ENCODE data around the gene ANKRD10. TPM values are rescaled to one million over a fixed set of nuclear protein-coding genes. Genes with fewer than 3 reads are reported as not detected.

ANKRD10 gene
- total RNA-seq, 2 experiments from 2014 or later: 75.5 to 83.8 TPM

- Mint-ChIP-seq H3K9me3 (peaks cover 19% of the 10 kb centered on the region), H3K36me3 (ENCODE audit: low read depth) (peaks cover 4% of the 10 kb centered on the region), H3K27ac (no peak overlapping the region), H3K4me1 (ENCODE audit: low read depth) (no peaks in the 10 kb centered on the region), H3K27me3 (peaks cover 24% of the 10 kb centered on the region), H3K4me3 (no peak overlapping the region)
- intact Hi-C loops (cut with DNase I, micrococcal nuclease): no loop called here
- CTCF ChIA-PET: no interaction called here
- H3K4me1 ChIP-seq (ENCODE audit: insufficient read depth, low read length): no peaks in the 10 kb centered on the region
- H3K9me3 ChIP-seq (ENCODE audit: control insufficient read depth in 1 of 2, insufficient read depth in 1 of 2, low read length in 2 of 2): peaks cover 21 to 40% of the 10 kb centered on the region in 2 experiments
- no peaks in the 10 kb centered on the region for H3K36me3 ChIP-seq (ENCODE audit: insufficient read depth, low read length)
- TF ChIP-seq CTCF (IDR thresholded peaks at IDR 0.05): no peak
- DNase-seq (no peak), ATAC-seq (ENCODE audit: poor library complexity) (no peak)
- H3K27ac ChIP-seq (ENCODE audit: low read depth in 1 of 2, low read length in 2 of 2): no peak overlapping the region
- POLR2A ChIA-PET: no interaction called here
- H3K4me3 ChIP-seq (ENCODE audit: low read length): no peak overlapping the region
- H3K27me3 ChIP-seq (ENCODE audit: control insufficient read depth in 1 of 2, insufficient read depth in 2 of 2, low read length in 2 of 2): peaks cover 0 to 3% of the 10 kb centered on the region in 2 experiments
These were observed 47.1 kb upstream of the ANKRD10 start for GRCh38 chr13:110961959-110962358.

DNA sequence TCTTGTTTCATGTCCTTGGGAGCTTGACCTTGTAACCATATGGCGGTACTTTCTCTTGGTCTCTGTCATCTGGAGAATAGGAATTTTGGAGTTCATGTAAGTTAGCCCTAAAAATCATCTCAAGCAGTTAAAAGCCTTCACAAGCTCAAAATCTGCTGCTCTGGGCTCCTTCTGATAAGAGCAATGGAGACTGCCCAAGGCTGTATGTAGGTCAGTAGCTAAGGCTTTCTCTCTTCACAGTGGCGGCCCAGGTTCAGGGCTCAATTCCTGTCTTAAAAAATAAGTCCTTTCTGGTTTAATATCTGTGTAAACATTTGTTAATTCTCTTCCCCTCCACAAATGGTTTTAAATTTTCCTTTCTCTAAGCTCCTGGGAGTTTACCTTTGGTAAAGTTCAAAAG, 45.3 kb upstream of the ANKRD10 start:
- Mint-ChIP-seq H3K27ac (no peak overlapping the region), H3K36me3 (ENCODE audit: low read depth) (peaks cover 2% of the 10 kb centered on the region), H3K9me3 (peaks cover 7% of the 10 kb centered on the region), H3K4me1 (ENCODE audit: low read depth) (no peaks in the 10 kb centered on the region), H3K4me3 (no peak overlapping the region), H3K27me3 (peaks cover 17% of the 10 kb centered on the region)
- H3K4me1 ChIP-seq (ENCODE audit: insufficient read depth, low read length): no peaks in the 10 kb centered on the region
- CTCF ChIA-PET: interaction anchor here (0.7 to 0.9 kb wide), 2 partner anchors 9 to 12 kb away, joined by 3 read pairs; no protein-coding TSS in a partner anchor
- no peak overlapping the region for H3K27ac ChIP-seq (ENCODE audit: low read depth in 1 of 2, low read length in 2 of 2)
- H3K4me3 ChIP-seq (ENCODE audit: low read length): no peak overlapping the region
- intact Hi-C loops (cut with DNase I, micrococcal nuclease): no loop called here
- ATAC-seq (ENCODE audit: poor library complexity) (no peak), DNase-seq (no peak)
- TF ChIP-seq CTCF (IDR thresholded peaks at IDR 0.05): no peak
- POLR2A ChIA-PET: no interaction called here
- H3K27me3 ChIP-seq (ENCODE audit: control insufficient read depth in 1 of 2, insufficient read depth in 2 of 2, low read length in 2 of 2): no peaks in the 10 kb centered on the region
- H3K9me3 ChIP-seq (ENCODE audit: control insufficient read depth in 1 of 2, insufficient read depth in 1 of 2, low read length in 2 of 2): peaks cover 16 to 23% of the 10 kb centered on the region in 2 experiments
- H3K36me3 ChIP-seq (ENCODE audit: insufficient read depth, low read length): no peaks in the 10 kb centered on the region

DNA sequence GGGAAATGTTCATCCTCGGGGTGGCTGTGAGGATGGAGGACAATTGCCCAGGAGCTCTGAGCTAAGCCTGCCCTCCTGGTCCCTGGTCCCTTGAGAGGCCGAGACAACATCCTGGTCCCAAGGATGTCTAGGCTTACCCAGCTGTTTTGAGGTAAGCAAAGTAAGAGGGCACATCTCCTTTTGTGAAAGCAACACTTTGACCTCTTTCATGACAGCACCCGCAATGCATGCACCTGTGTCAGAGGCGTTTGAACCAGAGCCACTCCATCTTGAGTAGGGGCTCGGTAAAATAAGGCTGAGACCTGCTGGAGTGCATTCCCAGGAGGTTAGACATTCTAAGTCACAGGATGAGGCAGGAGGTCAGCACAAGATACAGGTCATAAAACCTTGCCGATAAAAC, 43.1 kb upstream of the ANKRD10 start:
- no peak for DNase-seq
- no peak overlapping the region for H3K27ac Mint-ChIP-seq
- H3K36me3 Mint-ChIP-seq (ENCODE audit: low read depth): no peaks in the 10 kb centered on the region
- Histone ChIP-seq H3K27me3 (ENCODE audit: control insufficient read depth in 1 of 2, insufficient read depth in 2 of 2, low read length in 2 of 2) (peaks cover 0 to 5% of the 10 kb centered on the region in 2 experiments), H3K4me1 (ENCODE audit: insufficient read depth, low read length) (no peaks in the 10 kb centered on the region), H3K27ac (ENCODE audit: low read depth in 1 of 2, low read length in 2 of 2) (no peak overlapping the region), H3K9me3 (ENCODE audit: control insufficient read depth in 1 of 2, insufficient read depth in 1 of 2, low read length in 2 of 2) (peaks cover 9 to 10% of the 10 kb centered on the region in 2 experiments), H3K36me3 (ENCODE audit: insufficient read depth, low read length) (no peaks in the 10 kb centered on the region), H3K4me3 (ENCODE audit: low read length) (no peak overlapping the region)
- intact Hi-C loops (cut with DNase I, micrococcal nuclease): no loop called here
- H3K4me1 Mint-ChIP-seq (ENCODE audit: low read depth): no peaks in the 10 kb centered on the region
- no peak overlapping the region for H3K4me3 Mint-ChIP-seq
- ATAC-seq (ENCODE audit: poor library complexity): no peak
- no peak for TF ChIP-seq CTCF (IDR thresholded peaks at IDR 0.05)
- POLR2A ChIA-PET: no interaction called here
- CTCF ChIA-PET: no interaction called here
- H3K9me3 Mint-ChIP-seq: peaks cover 4% of the 10 kb centered on the region
- H3K27me3 Mint-ChIP-seq: peaks cover 11% of the 10 kb centered on the region

Data from CD4-positive, alpha-beta T cell (primary cell).